NCI-H748 treated with DMSO at 0.1 percent for 48 hours (cell line): Measurements from ENCODE around the gene SH3PXD2A.

Source experiments
- DNase-seq: peaks from one replicate; lab custom pipeline; 2025; lab: John Stamatoyannopoulos, UW

SH3PXD2A gene, protein sequence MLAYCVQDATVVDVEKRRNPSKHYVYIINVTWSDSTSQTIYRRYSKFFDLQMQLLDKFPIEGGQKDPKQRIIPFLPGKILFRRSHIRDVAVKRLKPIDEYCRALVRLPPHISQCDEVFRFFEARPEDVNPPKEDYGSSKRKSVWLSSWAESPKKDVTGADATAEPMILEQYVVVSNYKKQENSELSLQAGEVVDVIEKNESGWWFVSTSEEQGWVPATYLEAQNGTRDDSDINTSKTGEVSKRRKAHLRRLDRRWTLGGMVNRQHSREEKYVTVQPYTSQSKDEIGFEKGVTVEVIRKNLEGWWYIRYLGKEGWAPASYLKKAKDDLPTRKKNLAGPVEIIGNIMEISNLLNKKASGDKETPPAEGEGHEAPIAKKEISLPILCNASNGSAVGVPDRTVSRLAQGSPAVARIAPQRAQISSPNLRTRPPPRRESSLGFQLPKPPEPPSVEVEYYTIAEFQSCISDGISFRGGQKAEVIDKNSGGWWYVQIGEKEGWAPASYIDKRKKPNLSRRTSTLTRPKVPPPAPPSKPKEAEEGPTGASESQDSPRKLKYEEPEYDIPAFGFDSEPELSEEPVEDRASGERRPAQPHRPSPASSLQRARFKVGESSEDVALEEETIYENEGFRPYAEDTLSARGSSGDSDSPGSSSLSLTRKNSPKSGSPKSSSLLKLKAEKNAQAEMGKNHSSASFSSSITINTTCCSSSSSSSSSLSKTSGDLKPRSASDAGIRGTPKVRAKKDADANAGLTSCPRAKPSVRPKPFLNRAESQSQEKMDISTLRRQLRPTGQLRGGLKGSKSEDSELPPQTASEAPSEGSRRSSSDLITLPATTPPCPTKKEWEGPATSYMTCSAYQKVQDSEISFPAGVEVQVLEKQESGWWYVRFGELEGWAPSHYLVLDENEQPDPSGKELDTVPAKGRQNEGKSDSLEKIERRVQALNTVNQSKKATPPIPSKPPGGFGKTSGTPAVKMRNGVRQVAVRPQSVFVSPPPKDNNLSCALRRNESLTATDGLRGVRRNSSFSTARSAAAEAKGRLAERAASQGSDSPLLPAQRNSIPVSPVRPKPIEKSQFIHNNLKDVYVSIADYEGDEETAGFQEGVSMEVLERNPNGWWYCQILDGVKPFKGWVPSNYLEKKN

DNA sequence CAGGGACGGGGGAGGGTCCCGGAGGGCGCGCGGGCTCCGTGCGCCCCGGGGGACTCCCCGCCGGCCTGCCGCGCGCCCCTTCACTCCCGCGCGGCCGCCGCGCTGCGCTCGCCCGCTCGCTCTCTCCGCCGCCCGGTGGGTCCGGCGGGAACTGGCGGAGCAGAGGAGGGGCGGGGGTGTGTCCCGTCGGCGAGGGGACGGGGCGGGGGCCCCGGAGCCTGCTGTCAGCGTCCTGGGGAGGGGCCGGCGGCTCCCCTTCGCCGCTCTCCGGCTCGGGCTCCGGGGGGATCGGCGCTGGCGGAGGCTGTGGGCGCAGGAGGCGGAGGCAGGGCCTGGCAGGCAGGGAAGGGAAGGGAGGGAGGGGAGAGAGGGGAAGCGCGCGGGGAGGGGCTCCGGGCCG, at the start of gene SH3PXD2A:
SH3PXD2A (minus strand) TSS at position 153 of the 400 bp plus-strand sequence. CDS start 310 bp downstream, outside the sequence.
- DNase-seq: no peak

DNA sequence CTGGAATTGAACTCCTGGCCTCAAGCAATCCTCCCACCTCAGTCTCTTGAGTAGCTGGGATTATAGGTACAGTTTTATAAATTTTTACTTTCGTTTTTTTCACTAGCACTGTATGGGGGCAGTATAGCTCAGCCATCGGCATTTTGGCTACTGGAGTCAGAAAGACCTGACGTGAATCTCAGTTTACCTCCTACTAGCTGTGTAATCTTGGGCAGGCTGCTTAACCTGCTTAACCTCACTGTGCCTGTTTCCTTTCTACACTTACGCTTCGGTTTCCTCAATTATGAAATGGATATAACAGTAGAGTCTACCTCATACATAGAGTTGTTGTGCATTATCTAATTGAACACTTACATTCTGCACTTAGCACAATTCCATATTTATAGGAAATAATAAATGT, 45.9 kb upstream of the SH3PXD2A start:
- no peak for DNase-seq

DNA sequence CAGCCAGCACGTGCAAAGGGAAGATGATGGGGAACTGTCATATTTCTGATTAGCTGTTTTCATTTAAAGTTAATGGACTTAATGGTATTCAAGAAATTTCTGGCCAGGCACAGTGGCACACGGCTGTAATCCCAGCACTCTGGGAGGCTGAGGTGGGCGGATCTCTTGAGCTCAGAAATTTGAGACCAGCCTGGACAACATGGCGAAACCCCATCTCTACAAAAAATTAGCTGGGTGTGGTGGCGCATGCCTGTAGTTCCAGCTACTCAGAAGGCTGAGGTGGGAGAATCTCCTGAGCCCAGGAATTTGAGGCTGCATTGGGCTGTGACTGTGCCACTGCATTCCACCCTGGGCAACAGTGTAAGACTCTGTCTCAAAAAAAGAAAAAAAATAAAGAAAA, 43.9 kb upstream of the SH3PXD2A start:
- DNase-seq: no peak

DNA sequence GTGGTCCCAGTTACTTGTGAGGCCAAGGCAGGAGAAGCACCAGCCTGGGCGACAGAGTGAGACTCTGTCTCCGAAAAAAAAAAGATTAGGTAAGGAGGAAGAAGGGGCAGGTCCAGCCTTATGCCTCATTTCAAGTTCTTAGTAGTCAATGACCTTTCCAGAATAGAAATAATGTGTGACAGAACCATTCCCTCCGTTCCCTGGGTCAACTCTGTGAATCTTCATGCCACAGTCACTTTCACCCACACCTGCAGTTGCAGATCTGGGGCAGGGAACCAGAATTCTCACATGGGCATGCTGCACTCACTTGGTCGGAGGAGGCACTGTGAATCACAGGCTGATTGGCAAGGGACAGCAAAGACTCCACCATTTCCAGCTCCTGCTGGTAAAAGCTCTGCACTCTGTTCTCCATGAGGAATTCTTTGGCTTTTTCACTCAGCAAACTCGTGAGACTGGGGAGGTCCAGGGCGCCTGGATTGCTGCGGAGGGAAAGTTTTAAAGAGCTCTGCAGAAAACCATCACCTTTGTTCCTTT, 41.9 kb upstream of the SH3PXD2A start:
- DNase-seq: no peak

DNA sequence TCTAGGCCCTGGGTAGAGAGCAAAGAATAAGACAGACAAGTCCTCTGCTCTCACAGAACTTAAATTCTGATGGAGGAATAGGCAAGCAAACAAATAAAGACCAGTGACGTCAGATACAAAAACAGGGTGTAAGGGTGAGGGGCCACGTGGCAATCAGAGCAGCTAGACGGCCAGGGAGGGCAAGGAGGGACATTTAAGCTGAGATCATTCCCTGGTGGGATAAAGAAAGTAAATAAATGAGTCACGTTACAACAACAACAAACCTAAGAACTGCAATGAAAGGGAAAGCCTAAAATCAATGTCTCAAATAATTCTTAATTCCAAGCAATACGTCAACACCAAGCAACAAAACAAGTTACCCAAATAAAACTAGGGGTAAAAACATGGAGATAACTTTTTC, 40.8 kb upstream of the SH3PXD2A start:
- DNase-seq: no peak

DNA sequence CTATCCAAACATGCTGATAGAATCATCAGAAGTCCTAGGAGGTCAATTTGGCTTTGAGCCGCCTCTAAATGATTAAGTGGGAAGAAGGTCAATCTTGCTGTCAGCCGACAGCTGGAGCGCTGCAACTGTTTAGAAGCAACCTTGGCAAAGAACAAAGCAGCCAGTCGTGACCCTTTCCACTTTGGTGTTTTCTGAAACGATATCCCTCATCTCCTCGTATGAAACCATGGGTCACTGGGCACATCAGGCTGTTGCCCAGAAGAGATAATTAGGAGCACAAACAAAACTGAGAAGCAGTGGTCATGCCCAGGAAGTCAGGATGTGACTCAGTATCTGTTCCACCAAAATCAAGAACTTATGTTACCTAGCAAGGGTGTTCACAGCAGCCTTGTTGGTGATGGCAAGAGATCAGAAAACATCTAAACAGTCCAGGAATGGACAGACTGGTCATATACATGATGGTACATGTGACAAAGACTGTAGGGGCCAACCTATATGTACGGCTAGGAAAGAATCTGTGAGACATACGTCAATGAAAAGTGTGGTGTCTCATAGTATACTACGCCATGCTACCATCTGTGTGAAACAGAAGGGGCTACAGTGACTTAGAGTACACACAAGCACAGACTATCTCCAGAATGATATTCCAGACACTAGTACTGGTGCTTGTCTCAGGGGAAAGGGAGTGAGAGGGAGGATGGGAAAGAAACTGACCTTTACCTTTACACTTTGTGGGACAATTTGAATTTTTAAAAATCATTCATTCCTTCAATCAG, 40.2 kb upstream of the SH3PXD2A start:
- DNase-seq: no peak

DNA sequence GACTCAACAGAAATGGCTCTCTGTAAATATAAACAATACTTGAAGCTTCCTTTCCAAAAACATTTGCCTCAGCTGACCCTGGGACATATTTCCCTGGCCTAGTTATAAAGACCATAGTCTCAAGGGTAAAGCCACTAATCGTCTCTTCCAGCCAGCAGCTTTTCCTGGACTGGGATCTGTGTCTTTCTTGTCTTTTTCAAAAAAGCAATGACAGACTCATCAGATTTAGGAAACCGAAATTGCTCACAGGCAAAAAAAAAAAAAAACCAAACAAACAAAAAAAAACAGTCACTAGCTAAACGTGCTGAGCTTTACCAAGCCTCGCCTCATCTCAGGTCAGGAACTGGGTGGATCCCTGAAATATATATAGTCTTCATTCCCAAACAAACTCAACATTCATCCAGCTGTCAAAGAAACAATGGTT, 39.1 kb upstream of the SH3PXD2A start:
- no peak for DNase-seq

DNA sequence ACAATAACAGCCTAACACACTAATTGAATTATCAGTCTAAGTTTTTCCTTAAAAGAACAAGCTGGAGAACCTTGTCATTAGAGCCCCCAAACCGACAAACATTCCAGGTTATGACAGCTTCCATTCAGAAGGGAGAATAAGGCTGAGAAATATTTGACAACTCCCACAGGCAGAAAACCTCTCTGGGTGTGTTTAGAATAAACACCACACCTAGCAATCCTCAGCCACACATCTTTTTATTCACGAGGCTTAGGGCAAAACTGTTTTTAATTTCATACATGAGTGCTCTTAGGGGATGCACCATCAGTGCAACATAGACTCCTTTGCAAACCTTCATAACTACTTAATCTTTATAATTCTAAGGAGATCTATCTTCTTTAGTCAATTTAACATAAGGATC, 38.4 kb upstream of the SH3PXD2A start:
- DNase-seq: no peak

DNA sequence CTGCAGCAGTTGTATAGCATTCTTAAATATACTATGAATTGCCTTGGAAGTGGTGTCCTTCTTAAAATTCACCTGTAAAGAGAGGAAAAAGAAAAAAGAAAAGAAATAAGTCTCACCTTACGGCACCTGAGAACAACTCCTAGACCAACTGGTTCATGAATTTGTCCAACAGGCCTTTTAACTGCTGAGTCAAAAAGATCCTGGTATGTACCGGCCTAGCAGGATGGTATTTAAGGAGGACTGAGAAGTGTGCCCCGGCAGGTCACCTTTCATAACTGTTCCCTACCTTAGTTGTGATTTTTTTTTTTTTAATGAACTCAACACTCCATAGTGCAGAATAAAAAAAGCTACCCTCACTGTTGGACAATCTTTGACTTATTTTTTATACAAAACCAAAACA, 36.8 kb upstream of the SH3PXD2A start:
- no peak for DNase-seq

DNA sequence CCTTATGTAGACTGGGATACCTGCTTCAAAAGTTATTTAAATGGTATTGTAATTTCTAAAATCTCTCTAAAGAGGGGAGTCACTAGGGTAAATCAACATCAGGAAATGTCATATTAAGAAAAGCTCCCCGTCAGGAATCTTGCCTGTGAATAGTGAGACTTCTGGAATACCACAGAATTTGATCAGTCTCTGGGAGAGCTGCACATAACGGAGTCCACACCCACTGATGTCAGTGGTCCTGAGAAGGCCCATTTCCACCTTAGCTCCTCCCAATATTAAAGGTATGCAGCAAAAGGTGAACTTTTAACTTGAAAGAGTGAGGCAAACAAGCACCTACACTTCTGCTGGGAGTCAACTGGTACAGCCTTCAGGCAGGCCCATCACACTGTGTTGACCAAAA, 35.3 kb upstream of the SH3PXD2A start:
- no peak for DNase-seq

DNA sequence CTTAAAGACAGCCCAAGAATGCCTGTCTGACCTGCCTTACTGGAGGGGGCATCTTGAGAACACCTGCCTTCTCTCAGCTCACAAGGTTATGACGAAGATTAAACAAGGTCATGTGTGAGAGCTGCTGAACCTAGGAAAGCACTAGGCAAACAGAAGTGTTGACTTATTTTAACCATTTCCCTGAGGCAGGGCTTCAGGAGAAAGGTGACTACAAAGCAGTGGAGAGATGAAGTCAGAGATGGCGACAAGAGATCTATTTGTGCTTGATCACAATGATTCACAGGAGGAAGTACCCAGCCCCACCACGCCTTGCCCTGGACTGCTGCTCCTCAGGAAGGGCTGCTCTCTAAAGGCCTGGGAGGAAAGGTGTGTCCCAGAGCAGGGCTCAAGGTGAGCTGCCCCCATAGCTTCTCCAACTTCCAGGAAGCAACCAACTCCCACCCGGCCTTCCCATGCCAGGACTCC, 34.9 kb upstream of the SH3PXD2A start:
- no peak for DNase-seq

DNA sequence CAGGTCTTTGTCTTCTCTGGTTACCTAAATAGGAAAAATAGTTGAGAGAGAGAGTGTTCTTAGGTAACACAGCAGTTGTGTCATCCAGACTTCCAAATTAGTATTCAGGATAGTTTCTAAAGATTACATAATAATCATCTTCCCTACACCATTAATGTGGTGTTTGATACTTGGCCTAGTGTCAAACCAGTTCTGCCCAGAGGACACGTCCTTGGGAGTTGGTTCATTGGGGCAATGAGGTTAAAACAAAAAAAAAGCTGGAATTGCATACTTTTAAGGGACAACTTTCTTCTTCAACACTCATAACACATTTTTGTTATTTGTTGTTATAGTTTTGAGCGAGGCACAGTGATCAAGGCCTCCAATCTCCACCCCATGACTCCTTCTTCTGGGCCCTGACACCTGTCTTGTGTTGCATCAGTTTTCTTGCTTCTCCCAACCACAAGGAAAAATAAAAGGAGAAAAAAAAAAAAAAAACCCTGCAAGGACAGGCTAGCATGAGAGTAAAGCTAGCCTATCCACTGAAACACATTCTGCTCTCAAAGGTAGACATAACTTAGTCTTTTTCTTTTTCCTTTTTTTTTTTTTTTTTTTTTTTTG, 33.8 kb upstream of the SH3PXD2A start:
- no peak for DNase-seq

DNA sequence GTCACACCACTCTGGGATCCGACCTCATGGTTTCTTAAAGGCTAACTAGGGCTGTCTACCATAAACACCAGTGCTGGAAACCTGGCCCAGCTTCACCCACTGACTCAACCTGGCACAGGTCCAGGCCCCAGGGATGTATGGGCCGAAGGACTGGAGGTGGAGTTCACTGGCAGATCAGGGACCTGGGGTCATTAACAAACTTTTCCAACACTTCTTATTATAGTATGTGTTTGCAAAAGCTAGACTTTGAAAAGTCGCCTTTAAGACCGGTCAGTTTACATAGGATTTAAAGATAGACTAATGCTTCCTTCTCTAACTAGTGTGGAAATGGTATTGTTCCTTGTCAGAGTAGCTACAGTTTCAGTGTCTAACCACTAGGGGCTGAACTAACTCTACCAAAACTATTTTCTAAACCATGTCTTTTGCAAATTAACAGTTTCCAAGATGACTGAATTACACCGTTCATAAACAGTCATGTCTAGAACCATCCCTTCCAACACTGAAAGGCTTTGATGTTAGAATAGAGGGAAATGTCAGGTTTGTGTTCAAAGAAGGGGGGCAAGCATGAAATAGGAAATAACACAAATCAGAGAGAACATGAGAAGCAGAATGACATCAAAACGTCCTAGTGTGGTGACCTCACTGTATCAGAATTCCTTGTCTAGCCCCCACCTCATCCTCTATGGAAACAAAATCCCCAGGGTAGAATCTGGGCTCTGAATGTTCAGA, 32.9 kb upstream of the SH3PXD2A start:
- DNase-seq: peak; percentile 43

DNA sequence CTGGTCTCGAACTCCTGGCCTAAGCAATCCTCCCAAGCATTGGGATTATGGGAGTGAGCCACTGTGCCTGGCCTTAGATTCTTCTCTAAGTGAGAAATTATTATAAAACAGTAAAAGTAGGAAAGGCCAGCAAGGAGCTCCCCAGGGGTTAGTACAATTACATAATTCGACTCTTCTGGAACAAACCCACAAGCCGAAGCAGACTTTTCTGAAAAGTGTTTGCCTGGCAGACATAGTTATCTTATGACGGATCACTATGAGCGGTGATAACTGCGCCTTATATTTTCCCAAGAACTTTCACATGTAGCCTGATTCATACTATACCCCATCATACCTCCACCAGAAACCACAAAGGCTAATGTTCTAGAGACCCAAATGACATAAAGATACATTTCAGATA, 30.2 kb upstream of the SH3PXD2A start:
- no peak for DNase-seq

DNA sequence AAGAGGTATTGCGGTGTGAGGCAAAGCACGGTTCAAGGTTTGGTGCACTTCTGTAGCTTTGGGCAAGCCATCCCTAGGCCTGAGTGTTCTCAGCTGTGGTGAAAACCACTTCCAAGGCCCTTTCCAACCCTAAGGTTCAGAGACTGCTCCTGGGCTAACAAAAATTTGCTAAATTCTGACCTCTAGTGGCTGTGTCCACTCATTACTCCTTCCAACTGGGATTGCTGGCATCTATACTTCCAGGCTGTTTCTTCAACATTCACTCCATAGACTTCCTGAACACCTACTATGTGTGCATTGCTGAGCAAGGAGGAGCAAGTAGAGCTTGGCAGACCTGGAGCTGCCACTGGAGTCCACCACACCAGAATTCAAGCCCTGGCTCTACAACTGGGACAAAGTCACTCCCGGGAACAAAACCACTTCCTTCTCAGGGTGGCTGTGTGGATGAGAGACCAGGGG, 29.3 kb upstream of the SH3PXD2A start:
- DNase-seq: peak; percentile 33

DNA sequence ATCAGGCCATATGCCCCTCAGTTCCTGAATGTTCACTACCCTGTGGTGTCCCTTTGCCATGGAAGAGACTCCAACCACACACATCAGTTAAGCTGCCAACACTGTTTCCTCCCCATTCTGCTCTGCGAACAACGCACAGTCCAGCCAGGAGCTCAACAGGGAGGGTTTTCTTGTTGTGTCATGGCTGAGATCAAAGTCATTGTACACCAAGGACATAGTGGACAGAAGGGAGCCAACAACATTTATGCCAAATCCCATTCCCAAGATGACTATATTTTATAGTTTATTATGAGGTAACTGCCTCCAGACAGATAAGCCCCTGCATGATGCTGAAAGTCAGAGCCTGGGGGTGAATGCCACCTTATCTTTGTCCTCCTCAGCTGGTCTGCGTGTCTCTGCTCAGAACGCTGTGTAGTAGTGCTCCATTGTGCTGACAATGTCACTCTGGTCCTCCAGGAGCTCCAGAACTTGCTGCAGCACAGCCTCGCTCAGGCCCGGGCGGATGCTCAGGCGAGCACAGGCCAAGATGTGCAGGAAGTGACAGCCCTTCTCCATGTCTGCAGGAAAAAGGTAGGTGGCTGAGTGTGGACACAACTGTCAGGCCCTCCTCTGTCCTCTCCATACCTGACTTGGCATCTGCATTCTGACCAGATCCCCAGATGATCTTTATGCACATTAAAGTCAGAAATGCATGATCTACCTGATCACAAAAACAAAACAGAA, 27.1 kb upstream of the SH3PXD2A start:
- DNase-seq: no peak

DNA sequence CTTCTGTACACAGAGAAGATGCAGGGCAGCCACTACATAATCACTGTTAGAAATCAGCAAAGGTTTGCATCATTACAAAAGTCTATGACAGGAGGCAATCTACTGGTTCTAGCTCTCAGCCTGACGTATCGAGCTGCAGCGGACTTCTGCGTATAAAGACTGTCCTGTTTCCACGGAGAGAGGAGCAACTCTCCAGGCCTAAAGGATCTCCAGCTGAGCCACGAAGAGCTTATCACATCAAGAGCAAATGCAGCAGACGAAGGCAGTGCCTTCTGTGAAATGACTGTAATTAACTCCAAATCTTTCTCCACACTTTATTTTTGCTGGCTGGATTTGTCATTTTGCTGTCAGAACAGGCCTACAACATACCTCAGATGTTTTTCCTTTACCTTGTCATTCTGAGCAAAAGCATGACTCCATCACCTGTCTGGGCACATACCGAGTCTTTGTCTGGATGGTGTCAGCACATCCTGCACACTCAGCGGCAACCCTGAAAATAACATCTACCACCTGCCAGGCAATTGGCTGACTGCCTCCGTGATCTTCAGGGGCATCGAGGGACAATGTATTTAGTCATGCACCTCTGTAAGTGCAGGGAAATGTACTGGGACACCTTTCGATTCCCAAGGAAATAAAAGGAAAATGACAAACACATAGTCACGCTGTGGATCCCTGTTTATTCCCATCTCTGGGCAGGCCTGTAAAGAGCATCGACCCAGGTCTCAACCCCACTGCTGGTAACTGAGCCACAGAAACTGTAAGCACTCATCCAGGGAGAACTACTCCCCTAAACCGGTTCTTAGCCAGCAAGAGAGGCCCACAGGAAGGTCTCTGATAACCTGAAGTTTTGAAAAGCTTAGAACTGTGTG, 26.3 kb upstream of the SH3PXD2A start:
- DNase-seq: no peak

DNA sequence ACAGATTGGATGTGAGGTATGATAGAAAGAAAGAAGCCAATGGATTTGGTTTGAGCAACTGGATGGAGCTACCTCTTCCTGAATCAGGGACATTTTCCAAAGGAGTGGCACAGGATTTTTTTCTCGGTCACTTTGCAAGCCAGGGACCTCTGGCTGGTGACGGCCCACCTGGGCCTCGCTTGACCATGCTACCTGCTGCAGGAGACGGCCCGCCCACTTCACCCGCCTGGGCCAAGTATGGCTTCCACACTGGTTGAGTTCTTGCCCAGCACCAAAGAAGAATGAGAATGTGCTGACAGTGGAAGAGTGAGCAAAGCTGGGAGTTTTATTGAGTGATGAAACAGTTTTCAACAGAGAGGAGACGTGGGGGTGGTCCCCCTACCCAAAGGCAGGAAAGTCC, 24.5 kb upstream of the SH3PXD2A start:
- no peak for DNase-seq

DNA sequence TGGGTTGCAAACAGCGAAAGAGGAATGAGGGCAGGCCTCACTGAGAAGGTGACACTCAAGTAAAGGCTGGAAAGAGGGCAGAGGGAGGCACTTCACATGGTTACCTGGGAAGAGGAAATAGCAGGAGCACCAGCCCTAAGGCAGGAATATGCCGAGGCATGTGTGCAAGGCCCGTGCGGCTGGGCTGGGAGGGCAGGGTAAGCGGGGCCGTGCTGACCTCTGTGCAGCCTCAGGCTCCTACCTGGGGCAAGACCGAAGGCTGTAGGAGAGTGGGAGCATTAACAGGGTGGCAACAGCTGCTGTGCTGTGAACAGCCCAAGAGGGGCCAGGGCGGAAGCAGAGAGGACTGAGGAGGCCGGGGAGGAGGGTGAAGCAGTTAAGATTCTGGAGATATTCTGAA, 24.0 kb upstream of the SH3PXD2A start:
- no peak for DNase-seq
